Effector CD4-positive, alpha-beta T cell (primary cell): Measurements from ENCODE around the gene AP2B1.
"Not testable (repeated sequence)": the region's sequence is repeated elsewhere in the genome, so short reads cannot be mapped to it uniquely, and the experiment has no call there.

Experiments used
- DNase-seq: peaks from one replicate; pipeline ENCODE4 v3.0.0-alpha.2; 2020

AP2B1 gene

GRCh38 chr17:35703308-35703707 lies 116.2 kb downstream of the AP2B1 start:
- DNase-seq = not testable (repeated sequence)

DNA sequence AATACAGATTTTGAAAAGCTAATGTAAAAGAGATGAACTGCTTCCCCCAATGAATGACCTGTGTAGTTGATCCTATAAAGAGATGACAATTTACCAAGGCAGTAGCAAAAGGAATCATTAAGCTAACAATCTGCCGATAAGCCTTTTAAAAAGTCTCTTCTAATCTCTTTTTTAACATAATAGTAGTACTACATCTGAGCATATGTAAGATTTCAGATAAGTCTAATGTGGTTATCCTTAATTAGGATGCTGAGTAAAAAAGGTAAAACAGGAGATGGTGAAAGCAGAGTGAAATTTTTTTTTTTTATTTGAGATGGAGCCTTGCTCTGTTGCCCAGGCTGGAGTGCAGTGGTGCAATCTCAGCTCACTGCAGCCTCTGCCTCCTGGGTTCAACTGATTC lies 118.1 kb downstream of the AP2B1 start:
- DNase-seq = no peak

GRCh38 chr17:35705705-35706104 lies 118.6 kb downstream of the AP2B1 start:
- no peak for DNase-seq

- no peak for DNase-seq
Observed at GRCh38 chr17:35708149-35708548, 121.0 kb downstream of the AP2B1 start.

- no peak for DNase-seq
Observed at GRCh38 chr17:35708951-35709350, 121.8 kb downstream of the AP2B1 start.

DNA sequence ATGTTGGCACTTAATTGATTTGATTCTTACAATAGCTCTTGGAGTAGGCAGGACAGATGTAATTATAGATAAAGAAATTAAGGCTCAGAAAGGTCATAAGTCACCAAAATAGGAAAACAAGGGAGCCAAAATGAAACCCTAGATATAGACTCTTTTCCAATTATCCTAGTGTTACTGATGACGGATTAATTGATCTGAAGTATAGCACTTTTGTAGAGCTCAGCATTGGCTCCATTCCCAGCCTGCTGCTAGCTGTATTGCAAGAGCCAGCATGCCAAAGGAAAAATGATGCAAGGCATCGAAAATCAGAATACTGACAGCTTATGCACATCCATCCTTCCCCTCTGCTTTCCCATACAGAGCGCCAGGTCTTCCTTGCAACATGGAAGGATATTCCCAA lies 122.8 kb downstream of the AP2B1 start:
- no peak for DNase-seq

GRCh38 chr17:35710950-35711349 lies 123.8 kb downstream of the AP2B1 start:
- no peak for DNase-seq

- DNase-seq = no peak
Observed at GRCh38 chr17:35713069-35713728, 126.1 kb downstream of the AP2B1 start.

DNA sequence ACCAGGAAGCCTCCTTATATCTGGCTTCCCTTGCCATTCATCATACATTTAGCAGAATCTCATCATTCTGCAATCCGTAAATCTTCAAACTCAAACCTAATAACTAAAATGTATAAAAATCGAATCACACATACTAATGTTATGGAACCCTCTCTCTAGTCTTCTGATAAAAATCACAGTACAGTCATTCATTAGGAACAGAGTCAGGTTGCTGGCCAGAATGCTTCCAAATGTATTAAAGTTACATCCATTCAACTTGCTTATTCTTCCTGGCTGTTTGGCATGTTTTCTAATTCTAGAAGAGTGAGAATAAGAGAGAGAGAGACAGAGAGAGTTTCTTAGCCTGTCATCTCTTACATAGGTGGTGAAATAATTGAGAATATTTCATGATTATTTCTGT lies 127.9 kb downstream of the AP2B1 start:
- no peak for DNase-seq

- no peak for DNase-seq
Observed at GRCh38 chr17:35715416-35715815, 128.3 kb downstream of the AP2B1 start.

DNA sequence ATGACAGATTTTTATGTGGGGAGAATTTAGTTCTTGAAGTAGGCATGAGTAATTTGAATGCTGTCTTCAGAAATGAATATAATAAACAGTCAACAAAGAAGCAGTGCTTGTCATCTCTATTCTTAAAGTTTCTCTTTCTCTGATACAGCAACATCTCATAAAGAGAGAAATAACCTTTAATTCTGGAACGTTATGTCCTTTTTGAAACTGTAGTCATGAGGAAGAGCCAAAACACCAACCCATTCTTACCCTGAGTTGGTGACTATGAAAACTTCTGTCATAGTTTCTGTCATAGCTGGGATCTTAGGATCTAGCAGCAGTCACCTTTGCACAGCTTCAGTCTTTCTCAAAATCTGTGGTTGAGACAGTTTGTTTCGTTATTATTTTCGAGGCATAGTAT lies 129.1 kb downstream of the AP2B1 start:
- no peak for DNase-seq

DNA sequence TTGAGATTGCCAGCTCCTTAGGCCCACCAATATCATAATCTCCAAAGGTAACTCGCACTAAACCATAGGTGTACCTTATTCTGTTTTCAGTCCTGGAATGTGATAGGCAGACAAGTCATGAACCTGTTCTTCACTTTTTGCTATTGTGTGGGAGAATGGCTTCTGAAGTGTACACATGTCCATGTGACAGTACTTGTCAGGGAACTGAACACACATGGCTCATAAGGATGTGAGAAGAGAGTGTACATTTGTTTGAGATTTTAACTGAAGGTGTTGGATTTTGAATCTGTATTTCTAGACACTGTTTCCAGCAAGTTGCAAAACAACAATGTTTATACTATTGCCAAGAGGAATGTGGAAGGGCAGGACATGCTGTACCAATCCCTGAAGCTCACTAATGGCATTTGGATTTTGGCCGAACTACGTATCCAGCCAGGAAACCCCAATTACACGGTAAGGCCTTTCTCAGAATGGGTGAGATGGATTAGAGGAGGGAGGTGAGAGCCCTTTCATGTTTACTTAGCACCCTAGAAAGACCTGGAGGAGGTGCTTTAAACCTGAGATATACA lies 129.9 kb downstream of the AP2B1 start:
- no peak for DNase-seq

DNA sequence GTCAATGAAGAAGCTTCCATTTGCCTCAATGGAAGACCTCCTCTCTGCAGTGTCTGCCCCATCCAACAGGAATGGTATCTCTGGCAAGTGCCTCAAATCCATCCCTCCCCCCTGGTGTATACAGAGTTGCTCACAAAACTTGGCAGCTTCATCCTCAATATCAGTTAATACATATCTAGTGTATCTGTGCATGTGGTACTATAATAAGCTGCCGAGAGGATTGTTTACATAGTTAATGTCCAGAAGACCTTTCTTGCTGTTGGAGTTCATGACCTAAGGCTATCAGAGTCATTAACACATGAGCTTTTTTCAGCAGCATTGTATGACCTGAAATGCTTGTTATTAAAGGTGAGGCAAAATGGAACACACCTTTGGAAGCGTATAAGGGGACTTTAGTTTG lies 130.4 kb downstream of the AP2B1 start:
- DNase-seq = no peak

DNA sequence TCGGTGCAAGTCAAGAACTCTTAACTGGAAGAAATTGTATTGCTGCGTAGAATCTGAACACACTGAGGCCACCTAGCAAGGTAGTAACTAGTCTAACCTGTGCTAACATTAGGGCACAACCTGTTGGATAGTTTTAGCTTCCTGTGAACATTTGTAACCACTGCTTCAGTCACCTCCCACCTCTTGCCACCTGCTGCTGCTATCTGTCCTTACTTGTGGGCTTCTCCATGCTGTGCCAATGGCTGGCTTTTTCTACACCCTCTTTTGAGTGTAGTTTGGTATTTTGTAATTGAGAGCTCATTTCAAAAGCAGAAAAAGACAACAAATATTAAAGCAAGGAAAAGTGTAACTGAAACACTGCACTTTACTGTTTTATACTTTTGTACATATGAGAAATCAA lies 136.6 kb downstream of the AP2B1 start:
- no peak for DNase-seq

GRCh38 chr17:35725058-35725457 lies 137.9 kb downstream of the AP2B1 start:
- no peak for DNase-seq

- no peak for DNase-seq
Observed at GRCh38 chr17:35725802-35726126, 138.6 kb downstream of the AP2B1 start.

- no peak for DNase-seq
Observed at GRCh38 chr17:35726127-35726952, 139.2 kb downstream of the AP2B1 start.

DNA sequence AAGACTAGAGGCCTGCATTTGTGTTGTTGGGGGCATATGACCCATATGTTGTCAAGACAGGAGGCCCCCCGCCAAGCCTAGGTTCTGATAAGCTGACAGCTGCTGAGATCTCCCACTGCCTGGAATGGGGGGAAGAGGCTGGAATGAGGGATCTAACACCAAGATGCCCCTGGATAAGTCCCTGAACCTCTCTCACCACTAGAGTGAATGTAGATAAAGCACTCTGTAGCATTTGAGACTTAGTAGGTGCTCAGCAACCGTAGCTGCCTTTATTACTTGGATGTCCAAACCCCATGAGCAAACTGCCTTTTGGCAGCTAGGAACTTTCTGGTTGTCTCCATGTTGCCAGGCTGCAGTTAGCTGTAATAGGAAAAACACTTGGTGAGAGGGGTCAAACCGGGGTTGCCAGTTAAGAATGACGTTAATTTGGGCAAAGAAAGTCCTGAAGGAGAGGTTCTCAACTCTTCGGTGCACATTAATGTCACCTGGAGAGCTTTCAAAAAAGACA lies 139.9 kb downstream of the AP2B1 start:
- DNase-seq = no peak

GRCh38 chr17:35727635-35728034 lies 140.5 kb downstream of the AP2B1 start:
- no peak for DNase-seq

GRCh38 chr17:35728551-35728950 lies 141.4 kb downstream of the AP2B1 start:
- DNase-seq = no peak

DNA sequence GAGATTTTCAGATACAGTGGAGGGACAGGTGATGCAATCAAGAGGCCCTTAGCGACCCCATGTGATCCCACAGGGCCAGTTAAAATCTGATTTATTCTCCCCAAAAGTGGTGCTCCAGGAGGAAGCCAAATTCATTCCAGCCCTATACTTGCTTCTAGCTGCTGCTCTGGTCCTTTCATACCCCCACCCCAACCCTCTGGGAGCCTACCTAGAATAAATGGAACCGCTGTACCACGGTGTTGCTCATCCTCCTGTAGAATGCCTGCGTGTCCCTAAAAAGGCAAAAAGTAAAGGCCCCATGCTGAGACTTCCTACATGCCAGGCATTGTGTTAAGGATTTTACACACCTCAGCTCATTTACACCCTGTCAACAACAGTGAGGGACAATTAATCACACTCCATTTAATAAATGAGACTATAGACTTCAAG lies 142.3 kb downstream of the AP2B1 start:
- DNase-seq = no peak

DNA sequence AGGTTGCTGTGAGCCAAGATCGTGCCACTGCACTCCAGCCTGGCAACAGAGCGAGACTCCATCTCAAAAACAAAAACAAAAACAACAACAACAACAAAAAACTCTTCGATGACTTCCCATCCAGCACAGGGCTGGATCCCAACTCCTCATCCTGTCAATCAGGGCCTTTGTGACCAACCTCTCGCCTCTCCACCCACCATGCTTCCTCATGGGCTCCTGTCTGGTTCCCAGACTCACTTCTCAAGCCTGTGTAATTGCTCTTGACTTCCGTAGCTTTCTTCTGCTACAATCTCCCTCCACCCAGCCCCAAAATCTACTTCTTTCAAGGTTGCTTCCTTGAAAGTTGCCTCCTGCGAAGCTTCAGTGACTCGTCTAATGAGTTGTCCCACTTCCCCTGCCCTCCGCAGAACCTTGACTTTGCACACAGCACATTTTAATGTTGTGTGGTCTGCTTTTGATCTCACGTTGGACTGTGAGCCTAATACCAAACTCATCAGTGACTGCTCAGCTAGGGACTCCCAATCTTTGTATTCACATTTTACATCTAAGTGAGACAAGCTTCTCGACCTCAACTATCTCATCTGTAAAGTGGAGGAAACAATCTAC lies 143.4 kb downstream of the AP2B1 start:
- DNase-seq = no peak

DNA sequence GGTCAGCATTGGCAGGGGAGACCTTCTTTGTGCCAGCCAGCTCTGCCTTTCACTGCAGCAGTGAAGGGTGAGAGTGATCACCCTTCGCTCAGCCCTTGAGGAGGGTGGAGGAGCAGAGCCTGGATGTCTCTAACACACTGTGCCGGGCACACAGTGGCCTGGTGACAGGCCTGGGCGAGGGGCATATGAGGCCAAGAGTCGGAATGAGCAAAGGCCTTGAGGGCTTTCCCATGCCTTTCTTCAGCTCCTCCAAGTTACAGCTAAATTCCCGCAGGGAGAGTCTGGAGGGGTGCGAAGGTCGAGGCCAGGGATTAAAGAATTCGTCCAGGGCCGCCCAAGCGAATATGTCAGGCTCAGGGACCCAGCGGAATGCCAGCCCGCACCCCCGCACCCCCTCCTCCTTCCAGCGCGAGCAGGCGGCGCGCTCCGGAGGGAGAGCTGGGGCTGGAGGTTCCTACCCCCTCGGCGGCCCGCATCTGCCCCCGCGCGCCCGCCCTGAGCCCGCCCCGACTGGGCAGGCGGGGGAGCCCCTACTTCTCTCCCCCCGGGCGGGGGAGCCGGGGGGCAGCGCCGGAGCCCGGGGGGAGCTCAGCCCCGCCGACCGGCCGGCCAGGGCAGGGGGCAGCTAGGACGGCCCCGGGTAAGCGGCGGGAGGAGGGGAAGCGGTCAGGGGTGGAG lies 144.3 kb downstream of the AP2B1 start, which contains the start of gene RASL10B:
TSS of gene RASL10B (plus strand) at position 401 of the 678 bp plus-strand sequence. CDS start 3,546 bp downstream, outside the sequence.
- peak; percentile 30 for DNase-seq
